Activated CD4-positive, alpha-beta memory T cell treated with anti-CD3 and anti-CD28 coated beads, Interleukin-2, amount 10 ng/mL, durations not matched to agents 7 days and 5 days (primary cell): ENCODE measurements around the gene KMO. TPM values are rescaled to one million over a fixed set of nuclear protein-coding genes. Genes with fewer than 3 reads are reported as not detected.
A peak's percentile ranks its signal among the peaks of the same experiment; 100 is the strongest.

ENCODE experiments used
- CTCF ChIA-PET: fragments of 350-600 bp; sonication (Branson Sonifier 250); formaldehyde crosslinking; loops from one replicate; lab custom pipeline; 2021; ENCODE audit warnings: antibody characterized with exemption, inconsistent platforms; lab: Charles Lee
- POLR2A ChIA-PET: fragments of 350-600 bp; sonication (Branson Sonifier 250); formaldehyde crosslinking; loops from one replicate; lab custom pipeline; 2021; ENCODE audit warnings: antibody characterized with exemption; lab: Charles Lee
- DNase-seq: peaks from one replicate; pipeline ENCODE4 v3.0.0-alpha.2; 2020
- H3K27ac Mint-ChIP-seq: one replicate; pipeline ENCODE4 v1.8.0; 2021; ENCODE audit warnings: mild to moderate bottlenecking, mixed read lengths
- H3K27me3 Mint-ChIP-seq: one replicate; pipeline ENCODE4 v1.8.0; 2021; ENCODE audit warnings: mixed read lengths
- H3K36me3 Mint-ChIP-seq: one replicate; pipeline ENCODE4 v1.8.0; 2021; ENCODE audit warnings: low read depth, mixed read lengths
- H3K4me1 Mint-ChIP-seq: one replicate; pipeline ENCODE4 v1.8.0; 2021; ENCODE audit warnings: mixed read lengths
- H3K4me3 Mint-ChIP-seq: one replicate; pipeline ENCODE4 v1.8.0; 2021; ENCODE audit warnings: mild to moderate bottlenecking, mixed read lengths
- H3K9me3 Mint-ChIP-seq: one replicate; pipeline ENCODE4 v1.8.0; 2021; ENCODE audit warnings: mixed read lengths
- total RNA-seq, 2 experiments: library from RNA; stranded (reverse); gene quantifications; one replicate each; pipeline ENCODE4 v1.2.3, GENCODE V29; 2021

Gene KMO
- total RNA-seq, 2 experiments from 2014 or later = not detected

DNA sequence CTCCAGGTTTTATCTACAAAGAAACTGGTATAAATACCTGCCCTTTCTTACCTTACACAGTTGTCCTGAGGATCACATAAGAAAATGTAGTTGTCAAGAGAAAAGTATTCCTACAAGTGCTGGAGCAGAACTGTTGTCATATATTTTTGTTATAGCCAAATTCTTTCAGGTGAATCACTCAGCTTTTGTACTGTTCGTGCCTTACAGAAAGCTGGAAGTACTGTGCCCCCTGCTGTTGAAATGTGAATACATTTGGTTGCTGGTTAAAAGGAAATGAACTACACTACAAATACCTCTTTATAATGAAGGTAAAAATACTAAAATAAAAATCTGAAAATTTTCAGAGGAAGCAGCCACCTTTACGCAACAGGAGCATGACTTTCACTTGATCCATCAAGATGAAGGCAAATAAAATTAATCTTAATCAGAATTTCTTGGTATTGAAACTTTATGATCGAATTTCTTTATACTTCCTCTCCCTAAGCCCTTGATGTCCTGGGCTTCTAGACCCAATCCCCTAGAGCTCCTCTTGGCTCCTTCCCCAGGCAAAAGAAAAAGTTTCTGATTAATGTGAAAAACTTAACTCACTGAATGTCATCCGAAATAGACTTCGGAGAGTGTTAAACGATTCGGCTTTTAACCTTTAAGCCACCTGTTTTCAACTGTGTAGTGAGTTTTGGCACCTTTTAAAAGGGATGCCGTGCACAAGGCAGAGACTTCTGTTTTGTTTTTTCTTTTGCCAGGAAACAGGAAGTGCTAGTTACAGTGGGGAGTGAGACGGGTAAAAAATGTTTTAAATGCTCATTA, 95.5 kb downstream of the KMO start:
- H3K27ac Mint-ChIP-seq = peak overlapping the region; percentile 57
- peaks cover 7% of the 10 kb centered on the region for H3K36me3 Mint-ChIP-seq
- POLR2A ChIA-PET = interaction anchor here (1.3 kb wide), 1 partner anchor 17 kb away, joined by 3 read pairs; no protein-coding TSS in a partner anchor

DNA sequence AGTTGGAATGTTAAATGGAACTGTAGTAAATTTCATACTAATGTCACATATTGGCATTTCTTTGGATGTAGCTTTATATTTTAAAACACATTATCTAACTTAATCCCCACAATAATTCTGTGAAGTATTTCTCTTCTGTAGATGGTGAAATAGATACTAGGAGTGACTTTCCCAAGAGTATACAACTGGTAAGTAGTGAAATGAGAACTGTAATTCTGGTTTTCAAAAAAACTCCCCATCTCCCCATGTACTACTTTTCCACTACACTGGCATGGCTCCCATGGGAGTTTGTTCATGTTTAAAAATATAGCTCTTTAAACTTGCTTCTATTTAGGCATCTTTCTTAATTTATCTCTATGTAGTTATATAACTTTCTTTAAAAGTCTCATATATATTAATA, 97.8 kb downstream of the KMO start:
- Mint-ChIP-seq H3K4me1 (peaks cover 11% of the 10 kb centered on the region), H3K36me3 (peaks cover 15% of the 10 kb centered on the region), H3K9me3 (no peaks in the 10 kb centered on the region), H3K4me3 (no peak overlapping the region), H3K27ac (no peak overlapping the region), H3K27me3 (no peaks in the 10 kb centered on the region)
- no peak for DNase-seq
- ChIA-PET CTCF (interaction anchor here (1.1 to 2.1 kb wide), 2 partner anchors 11 to 19 kb away, joined by 4 to 12 read pairs; no protein-coding TSS in a partner anchor), POLR2A (interaction anchor here (1.2 kb wide), 1 partner anchor 9 kb away, joined by 4 read pairs; no protein-coding TSS in a partner anchor)

More for the DNA sequence above, 95.5 kb downstream of the KMO start:
- peak; percentile 39 for DNase-seq
- Mint-ChIP-seq H3K4me1 (peaks cover 11% of the 10 kb centered on the region), H3K9me3 (no peaks in the 10 kb centered on the region), H3K4me3 (peak overlapping the region; percentile 9), H3K27me3 (no peaks in the 10 kb centered on the region)
- CTCF ChIA-PET = interaction anchor here (0.6 to 4.1 kb wide), 11 partner anchors 10 to 938 kb away, joined by 3 to 49 read pairs (median 4); partner anchors contain the start of genes CHML, KMO and OPN3

DNA sequence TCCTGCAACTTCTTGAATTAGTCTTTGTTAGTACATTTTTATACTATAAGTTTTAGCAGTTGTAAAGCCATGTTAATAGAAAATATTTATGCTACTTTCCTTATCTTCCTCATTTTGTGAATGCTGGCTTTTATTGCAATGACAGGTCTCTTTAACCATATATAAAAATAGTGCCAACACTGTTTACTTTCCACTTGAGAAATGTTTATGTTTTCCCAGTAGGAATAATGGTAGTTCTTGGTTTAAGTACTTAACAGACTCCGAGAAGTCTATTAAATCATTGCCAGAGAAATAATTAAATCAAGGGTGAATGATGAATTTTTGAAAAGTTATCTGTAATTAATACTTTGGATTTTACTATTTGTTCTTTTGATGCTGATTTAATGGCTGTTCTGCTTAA, 98.3 kb downstream of the KMO start:
- no peak for DNase-seq
- H3K4me3 Mint-ChIP-seq = no peak overlapping the region
- no peaks in the 10 kb centered on the region for H3K27me3 Mint-ChIP-seq
- H3K9me3 Mint-ChIP-seq = no peaks in the 10 kb centered on the region
- peaks cover 20% of the 10 kb centered on the region for H3K36me3 Mint-ChIP-seq
- CTCF ChIA-PET = interaction anchor here (2.1 kb wide), 1 partner anchor 19 kb away, joined by 12 read pairs; no protein-coding TSS in a partner anchor
- no peak overlapping the region for H3K27ac Mint-ChIP-seq
- H3K4me1 Mint-ChIP-seq = peaks cover 11% of the 10 kb centered on the region
- POLR2A ChIA-PET = interaction anchor here (1.2 kb wide), 1 partner anchor 9 kb away, joined by 4 read pairs; no protein-coding TSS in a partner anchor

DNA sequence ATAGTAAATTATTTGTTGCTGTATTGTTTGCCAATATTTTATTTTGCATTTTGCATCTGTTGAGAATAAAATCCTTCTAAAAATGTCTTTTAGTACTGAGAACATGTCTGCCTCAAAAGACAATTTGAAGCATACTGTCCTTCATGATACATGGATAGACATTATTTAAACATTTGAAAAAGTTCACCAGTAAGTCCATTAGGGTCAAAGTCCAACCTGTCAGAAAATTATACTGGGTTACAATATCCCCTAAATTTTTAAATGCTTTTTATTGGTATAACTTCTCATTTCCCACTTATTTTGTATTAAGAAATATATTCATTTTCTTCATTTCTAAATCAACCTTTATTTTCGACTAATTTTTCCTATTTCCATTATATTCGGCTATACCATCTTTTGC, 98.7 kb downstream of the KMO start:
- Mint-ChIP-seq H3K27me3 (no peaks in the 10 kb centered on the region), H3K4me1 (peaks cover 11% of the 10 kb centered on the region), H3K36me3 (peaks cover 22% of the 10 kb centered on the region), H3K27ac (no peak overlapping the region), H3K4me3 (no peak overlapping the region), H3K9me3 (no peaks in the 10 kb centered on the region)
- CTCF ChIA-PET = no interaction called here
- POLR2A ChIA-PET = no interaction called here
- no peak for DNase-seq

DNA sequence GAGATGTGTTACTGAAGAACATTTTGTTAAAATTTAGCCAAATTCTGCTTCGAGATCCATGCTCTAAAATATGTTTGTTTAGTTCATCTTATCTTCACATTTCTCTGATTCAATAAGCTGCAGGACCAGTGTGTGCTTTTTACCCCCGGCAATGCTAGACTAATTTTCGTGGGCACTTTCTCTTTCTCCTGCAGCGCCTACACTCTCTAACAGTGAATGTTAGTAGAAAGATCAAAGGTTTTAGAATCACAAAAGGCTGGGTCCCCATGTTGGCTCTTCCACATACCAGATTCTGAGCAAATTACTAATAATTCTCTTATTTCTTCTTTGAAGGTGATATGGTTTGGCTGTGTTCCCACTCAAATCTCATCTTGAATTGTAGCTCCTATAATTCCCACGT, 99.5 kb downstream of the KMO start:
- DNase-seq = no peak
- Mint-ChIP-seq H3K4me1 (peaks cover 13% of the 10 kb centered on the region), H3K4me3 (no peak overlapping the region), H3K27ac (no peak overlapping the region), H3K36me3 (peaks cover 22% of the 10 kb centered on the region), H3K27me3 (no peaks in the 10 kb centered on the region), H3K9me3 (no peaks in the 10 kb centered on the region)
- POLR2A ChIA-PET = no interaction called here
- CTCF ChIA-PET = no interaction called here

DNA sequence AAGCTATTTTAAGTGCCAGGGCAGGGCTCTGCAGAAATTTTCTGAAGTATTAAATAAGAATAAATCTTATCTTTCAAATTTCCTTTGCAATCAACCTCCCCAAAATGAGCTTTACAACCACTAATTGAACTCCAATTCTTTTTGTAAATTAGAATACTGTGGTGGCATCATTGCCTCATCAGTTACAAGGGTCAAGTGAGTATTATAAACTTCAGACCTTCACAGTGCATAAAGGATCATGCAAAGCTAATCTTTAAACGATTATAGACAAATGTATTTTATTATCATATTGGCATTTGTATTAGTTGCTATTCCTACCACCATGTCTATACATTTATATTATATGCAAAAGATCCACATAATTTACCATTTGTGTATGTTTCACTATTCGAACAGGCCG, 100.8 kb downstream of the KMO start:
- ChIA-PET CTCF (interaction anchor here (1.1 kb wide), 1 partner anchor 10 kb away, joined by 3 read pairs; no protein-coding TSS in a partner anchor), POLR2A (no interaction called here)
- Mint-ChIP-seq H3K9me3 (no peaks in the 10 kb centered on the region), H3K36me3 (peaks cover 25% of the 10 kb centered on the region), H3K4me3 (no peak overlapping the region), H3K27ac (no peak overlapping the region), H3K27me3 (no peaks in the 10 kb centered on the region), H3K4me1 (peaks cover 18% of the 10 kb centered on the region)
- no peak for DNase-seq

DNA sequence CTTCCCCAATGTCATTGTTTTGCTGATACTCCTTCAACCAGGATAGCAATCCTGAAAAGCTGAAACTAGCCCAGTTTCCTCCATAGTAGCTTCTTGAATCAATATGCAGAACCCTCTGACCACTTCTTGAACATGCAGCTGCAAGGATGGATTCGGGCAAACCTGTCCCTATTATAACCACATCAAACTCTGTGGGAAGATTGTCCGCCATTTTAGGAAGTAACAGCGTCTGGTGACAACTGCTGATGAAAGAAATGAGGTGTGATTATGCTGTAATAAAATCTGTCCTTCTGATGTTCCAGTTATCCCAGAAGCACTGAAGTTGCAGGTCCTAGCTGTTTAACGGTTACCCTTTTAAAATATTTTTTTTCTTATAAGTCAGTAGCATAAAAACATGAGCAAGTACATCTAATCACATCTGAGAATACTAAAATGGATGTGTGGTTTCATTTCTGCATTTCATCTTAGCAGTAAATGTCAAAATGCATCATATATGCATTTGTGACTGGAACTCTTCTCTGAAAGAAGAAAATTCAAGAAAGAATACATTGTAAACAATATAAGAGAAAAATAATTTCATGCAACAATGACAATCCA, 103.5 kb downstream of the KMO start:
- Mint-ChIP-seq H3K36me3 (peaks cover 28% of the 10 kb centered on the region), H3K9me3 (no peaks in the 10 kb centered on the region), H3K27ac (no peak overlapping the region), H3K27me3 (no peaks in the 10 kb centered on the region), H3K4me1 (peaks cover 28% of the 10 kb centered on the region), H3K4me3 (no peak overlapping the region)
- ChIA-PET CTCF (interaction anchor here (1.1 kb wide), 1 partner anchor 25 kb away, joined by 4 read pairs; no protein-coding TSS in a partner anchor), POLR2A (no interaction called here)
- no peak for DNase-seq

DNA sequence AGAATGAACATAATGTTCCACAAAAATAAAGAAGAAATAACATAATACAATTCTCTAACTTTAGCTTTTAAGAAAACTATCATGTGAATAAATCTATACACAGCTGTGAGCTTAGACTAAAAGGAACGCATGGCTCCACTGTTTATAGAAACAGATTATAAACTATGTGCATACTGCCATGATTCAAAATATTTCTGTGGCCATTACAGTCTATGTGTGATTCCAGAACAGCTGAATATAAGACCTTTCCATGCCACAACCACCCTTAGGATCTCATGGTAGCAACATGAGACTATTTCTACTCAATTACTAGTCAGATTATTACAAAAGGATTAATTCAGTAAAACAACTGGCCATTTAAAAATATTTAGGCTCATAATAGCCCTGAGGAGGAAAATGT, 104.1 kb downstream of the KMO start:
- CTCF ChIA-PET = interaction anchor here (1.1 kb wide), 1 partner anchor 26 kb away, joined by 4 read pairs; no protein-coding TSS in a partner anchor
- H3K27ac Mint-ChIP-seq = no peak overlapping the region
- H3K4me3 Mint-ChIP-seq = no peak overlapping the region
- POLR2A ChIA-PET = no interaction called here
- DNase-seq = no peak
- H3K27me3 Mint-ChIP-seq = no peaks in the 10 kb centered on the region
- no peaks in the 10 kb centered on the region for H3K9me3 Mint-ChIP-seq
- peaks cover 32% of the 10 kb centered on the region for H3K4me1 Mint-ChIP-seq
- peaks cover 28% of the 10 kb centered on the region for H3K36me3 Mint-ChIP-seq

DNA sequence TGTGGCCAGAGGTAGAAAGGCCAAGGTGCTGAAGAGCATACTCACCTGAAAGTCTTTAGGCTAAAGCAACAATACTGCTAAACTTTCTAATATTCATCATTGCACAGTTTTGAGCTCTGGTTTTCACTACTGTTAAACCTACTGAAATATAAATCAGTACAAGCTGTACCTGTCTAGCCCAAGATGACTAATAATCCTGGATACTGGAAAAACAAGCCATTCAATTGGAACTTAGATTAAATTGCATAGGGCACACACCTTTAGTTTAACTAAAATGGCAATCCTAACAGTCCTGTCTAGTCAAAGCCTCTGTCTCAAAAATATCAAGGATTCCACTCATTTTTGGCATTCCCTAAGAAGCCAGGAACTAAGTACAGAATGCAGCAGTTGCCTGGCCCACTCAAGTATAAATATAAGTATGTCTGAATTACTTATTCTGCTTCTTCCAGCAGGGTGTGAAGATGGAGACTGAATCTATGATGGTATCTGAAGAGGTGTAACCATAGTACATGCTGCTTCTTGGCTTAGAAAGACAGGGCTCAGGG, 104.9 kb downstream of the KMO start:
- Mint-ChIP-seq H3K36me3 (peaks cover 23% of the 10 kb centered on the region), H3K27me3 (no peaks in the 10 kb centered on the region), H3K4me3 (no peak overlapping the region), H3K9me3 (no peaks in the 10 kb centered on the region), H3K4me1 (peaks cover 32% of the 10 kb centered on the region), H3K27ac (no peak overlapping the region)
- ChIA-PET POLR2A (interaction anchor here (0.8 kb wide), 1 partner anchor 119 kb away, joined by 3 read pairs; no protein-coding TSS in a partner anchor), CTCF (interaction anchor here (0.5 kb wide), 1 partner anchor 248 kb away, joined by 3 read pairs; no protein-coding TSS in a partner anchor)
- no peak for DNase-seq

DNA sequence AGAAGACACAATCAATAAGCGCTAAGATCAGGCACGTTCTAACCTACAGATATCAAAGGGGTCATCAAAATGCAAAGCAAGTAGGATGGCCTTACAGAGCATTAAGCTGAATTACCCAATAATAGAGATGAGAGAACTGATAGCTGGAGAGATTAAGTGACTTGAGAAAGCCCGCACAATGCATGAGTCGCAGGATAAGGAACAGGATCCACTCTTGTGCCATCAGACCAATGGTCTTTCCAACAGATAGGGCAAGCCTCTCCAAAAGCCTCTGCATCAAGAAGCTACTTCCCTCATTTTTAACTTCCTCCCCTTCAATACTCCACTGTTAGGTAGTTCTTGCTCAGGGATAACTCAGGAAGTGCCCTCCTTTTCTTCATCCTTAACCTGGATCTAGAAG, 105.4 kb downstream of the KMO start:
- POLR2A ChIA-PET = interaction anchor here (0.8 to 1.1 kb wide), 2 partner anchors 25 to 119 kb away, joined by 3 read pairs; no protein-coding TSS in a partner anchor

DNA sequence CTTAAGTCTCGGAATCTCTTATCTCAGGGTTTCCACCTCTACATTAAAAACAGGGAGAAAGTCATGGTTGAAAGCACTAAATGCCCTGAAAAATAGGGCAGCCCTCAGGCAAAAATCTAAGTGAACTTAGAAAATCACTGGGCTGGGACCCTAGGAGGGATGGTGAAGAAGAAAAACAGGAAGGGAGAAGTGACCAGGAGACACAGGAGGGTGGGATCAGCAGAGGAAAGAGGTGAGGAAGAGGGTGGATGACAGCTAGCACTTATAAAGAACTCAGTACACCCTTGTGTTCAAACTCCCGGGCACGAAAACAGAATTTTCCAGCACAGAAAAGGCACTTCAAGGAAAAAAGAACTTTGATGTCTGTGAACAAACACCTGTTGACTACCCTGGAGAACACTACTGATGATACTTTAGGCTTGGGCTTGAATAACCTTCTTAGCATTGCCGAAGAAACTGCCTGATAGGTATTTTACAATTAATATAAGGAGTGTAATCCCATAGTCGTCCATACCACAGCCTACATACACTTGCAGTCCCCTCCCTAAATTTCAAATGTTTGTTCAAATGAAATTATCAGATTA, 106.0 kb downstream of the KMO start:
- POLR2A ChIA-PET = interaction anchor here (1.1 to 1.6 kb wide), 3 partner anchors 8 to 209 kb away, joined by 3 to 5 read pairs (median 4); partner anchors contain the start of gene EXO1

More for the DNA sequence above, 105.4 kb downstream of the KMO start:
- Mint-ChIP-seq H3K27ac (no peak overlapping the region), H3K4me3 (peak overlapping the region; percentile 43), H3K27me3 (no peaks in the 10 kb centered on the region), H3K4me1 (peaks cover 32% of the 10 kb centered on the region), H3K9me3 (peaks cover 3% of the 10 kb centered on the region), H3K36me3 (peaks cover 25% of the 10 kb centered on the region)
- CTCF ChIA-PET = interaction anchor here (0.5 kb wide), 1 partner anchor 248 kb away, joined by 3 read pairs; no protein-coding TSS in a partner anchor
- DNase-seq = no peak

More for the DNA sequence above, 106.0 kb downstream of the KMO start:
- Mint-ChIP-seq H3K27ac (no peak overlapping the region), H3K36me3 (peaks cover 25% of the 10 kb centered on the region), H3K4me1 (peaks cover 32% of the 10 kb centered on the region), H3K27me3 (no peaks in the 10 kb centered on the region), H3K4me3 (peak overlapping the region; percentile 43), H3K9me3 (peaks cover 5% of the 10 kb centered on the region)
- no peak for DNase-seq
- CTCF ChIA-PET = interaction anchor here (1.5 kb wide), 1 partner anchor 11 kb away, joined by 6 read pairs; no protein-coding TSS in a partner anchor
